GM23248 (cell line): ENCODE data around the gene ABHD2.

Experiments used
- EZH2 ChIP-seq: fragments of 200-600 bp; sonication (generic); IDR thresholded peaks from 2 replicates; pipeline ENCODE4 v1.6.1; 2018; ENCODE audit warnings: antibody characterized with exemption, mild to moderate bottlenecking; ENCODE audit not compliant: insufficient read depth, poor library complexity, severe bottlenecking
- EZH2phosphoT487 ChIP-seq: fragments of 200-600 bp; sonication (generic); IDR thresholded peaks from 2 replicates; pipeline ENCODE4 v1.6.1; 2018; ENCODE audit warnings: antibody characterized with exemption, moderate library complexity, mild to moderate bottlenecking, low read depth; ENCODE audit not compliant: insufficient read depth

DNA sequence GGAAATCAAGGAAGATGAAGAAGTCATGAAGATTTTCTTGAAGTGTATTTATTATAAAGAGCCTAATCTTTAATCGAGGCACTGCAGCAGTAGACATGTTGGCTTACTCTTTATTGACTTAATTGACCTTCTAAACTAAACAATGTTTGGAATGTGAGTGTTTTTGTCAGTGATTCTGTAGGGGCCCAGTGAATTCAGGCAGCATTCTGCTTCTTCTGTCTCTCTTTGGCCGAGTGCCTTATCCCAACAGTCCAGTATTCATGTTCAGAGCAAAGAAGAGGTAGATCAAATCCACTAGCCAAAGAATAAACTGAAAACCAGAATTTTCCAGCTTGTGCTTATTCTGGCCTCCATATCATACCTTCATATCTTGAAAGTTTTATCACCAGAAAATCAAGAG lies 77.4 kb downstream of the ABHD2 start:
- TF ChIP-seq EZH2 (no peak), EZH2phosphoT487 (no peak)
